ENCODE data around the gene LMF1.
A peak's percentile ranks its signal among the peaks of the same experiment; 100 is the strongest.
"Not testable (repeated sequence)": the region's sequence is repeated elsewhere in the genome, so short reads cannot be mapped to it uniquely, and the experiment has no call there.

Gene LMF1

DNA sequence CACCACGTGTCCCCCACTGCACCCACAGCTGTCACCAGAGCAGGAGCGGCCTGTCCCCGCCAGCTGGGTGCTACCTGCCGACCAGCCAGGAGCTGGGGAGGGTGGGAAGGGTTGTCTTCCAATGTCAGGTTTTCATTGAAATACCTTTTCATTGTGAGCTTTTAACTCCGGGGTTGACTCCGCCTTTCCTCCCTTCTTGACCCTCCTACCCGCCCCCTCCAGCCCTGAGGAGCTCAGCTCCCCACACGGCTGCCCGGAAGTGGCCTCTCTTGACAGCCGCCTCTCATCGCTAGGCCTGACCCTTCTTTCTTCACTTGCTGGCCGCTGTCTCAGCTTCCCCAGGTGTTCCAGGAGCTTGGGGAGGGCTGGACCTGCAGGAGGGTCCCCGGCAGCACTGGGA, 149.0 kb downstream of the LMF1 start:
- no peak for DNase-seq

DNA sequence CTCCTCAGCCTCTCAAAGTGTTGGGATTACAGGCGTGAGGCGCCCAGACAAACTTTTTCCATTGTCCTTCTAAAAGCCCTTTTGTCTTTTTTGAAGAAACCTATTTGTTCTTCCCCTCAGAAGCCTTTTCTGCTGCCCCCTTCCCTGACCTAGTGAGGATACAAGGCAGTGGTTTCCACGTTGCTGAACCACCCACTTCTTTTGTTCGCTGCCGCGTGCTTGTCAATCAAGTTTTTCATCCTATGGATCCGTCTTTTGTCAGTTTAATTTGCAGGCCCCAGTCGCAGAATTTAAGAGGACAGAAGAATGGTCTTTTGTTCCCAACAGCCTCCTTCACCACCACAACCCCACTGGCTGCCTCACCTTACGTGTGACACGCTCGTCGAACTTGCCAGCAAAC, 150.0 kb downstream of the LMF1 start:
- DNase-seq = no peak

DNA sequence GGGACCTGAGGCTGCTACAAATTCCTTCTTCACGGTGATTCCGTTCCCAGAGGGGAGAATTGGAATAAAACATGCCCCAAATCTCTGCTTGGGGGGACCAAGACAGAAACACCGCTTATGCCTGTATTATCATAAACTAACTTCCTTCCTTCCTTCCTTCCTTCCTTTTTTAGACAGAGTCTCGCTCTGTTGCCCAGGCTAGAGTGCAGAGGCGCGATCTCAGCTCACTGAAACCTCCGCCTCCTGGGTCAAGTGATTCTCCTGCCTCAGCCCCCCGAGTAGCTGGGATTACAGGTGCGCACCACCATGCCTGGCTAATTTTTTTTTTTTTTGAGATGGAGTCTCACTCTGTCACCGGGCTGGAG, 150.8 kb downstream of the LMF1 start:
- not testable (repeated sequence) for DNase-seq

DNA sequence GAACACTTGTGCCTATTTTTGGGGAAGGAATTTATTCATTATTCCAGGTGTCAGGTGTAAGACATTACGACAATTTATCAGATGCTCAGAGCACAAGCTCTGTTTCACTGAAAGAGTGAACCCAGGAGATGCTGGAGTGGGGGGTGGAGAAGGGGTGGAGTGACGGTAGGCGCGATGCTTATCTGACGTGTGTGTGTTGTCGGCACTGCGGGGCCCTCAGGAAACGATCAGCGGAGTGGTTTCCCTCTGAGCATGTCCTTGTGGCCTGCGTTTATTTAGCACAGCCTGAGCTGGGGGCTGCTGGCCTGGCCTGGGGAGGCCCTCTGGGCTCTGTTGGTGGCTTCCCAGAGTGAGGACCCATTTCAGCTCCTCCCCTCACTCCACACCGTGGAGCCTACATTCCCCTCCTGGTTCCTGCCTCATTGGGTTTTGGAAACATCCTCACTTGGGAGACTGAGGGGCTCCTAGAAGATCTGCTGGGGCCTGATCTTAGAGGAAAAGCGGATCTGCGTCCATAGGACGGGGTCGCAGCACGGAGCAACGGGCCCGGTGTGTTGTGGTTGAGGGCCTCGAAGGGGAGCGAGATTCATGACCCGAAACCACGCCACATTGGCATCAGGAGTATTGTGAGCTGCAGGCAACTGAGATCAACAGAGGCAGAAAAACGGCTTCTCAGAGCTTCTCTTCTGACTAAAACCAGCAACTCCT, 151.3 kb downstream of the LMF1 start:
- no peak for DNase-seq

DNA sequence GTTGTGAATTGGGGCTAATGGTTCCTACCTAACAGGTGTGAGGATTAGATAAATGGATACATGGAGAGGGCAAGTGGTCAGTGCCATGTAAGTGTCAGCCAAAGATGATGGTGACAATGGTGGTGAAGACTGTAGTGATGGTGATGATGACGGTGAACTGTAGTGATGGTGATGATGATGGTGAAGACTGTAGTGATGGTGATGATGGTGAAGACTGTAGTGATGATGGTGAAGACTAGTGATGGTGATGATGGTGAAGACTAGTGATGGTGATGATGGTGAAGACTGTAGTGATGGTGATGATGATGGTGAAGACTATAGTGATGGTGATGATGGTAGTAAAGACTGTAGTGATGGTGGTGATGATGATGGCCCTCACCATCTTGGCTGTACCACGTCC, 152.2 kb downstream of the LMF1 start:
- no peak for DNase-seq

DNA sequence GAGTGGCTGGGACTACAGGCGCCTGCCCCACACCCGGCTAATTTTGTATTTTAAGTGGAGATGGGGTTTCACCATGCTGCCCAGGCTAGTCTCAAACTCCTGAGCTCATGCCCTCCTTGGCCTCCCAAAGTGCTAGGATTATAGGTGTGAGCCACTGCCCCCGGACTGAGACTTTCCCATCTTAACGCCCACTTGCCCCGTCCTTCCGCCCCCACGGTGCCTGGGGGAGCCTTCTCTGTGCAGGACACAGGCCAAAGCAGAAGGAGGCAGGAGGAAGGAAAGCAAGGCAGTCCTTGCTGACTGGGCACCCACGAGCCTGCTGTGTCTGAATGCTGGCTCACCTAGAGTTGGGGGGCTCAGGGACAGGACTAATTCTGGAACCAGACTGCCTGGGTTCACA, 152.7 kb downstream of the LMF1 start:
- DNase-seq = no peak

DNA sequence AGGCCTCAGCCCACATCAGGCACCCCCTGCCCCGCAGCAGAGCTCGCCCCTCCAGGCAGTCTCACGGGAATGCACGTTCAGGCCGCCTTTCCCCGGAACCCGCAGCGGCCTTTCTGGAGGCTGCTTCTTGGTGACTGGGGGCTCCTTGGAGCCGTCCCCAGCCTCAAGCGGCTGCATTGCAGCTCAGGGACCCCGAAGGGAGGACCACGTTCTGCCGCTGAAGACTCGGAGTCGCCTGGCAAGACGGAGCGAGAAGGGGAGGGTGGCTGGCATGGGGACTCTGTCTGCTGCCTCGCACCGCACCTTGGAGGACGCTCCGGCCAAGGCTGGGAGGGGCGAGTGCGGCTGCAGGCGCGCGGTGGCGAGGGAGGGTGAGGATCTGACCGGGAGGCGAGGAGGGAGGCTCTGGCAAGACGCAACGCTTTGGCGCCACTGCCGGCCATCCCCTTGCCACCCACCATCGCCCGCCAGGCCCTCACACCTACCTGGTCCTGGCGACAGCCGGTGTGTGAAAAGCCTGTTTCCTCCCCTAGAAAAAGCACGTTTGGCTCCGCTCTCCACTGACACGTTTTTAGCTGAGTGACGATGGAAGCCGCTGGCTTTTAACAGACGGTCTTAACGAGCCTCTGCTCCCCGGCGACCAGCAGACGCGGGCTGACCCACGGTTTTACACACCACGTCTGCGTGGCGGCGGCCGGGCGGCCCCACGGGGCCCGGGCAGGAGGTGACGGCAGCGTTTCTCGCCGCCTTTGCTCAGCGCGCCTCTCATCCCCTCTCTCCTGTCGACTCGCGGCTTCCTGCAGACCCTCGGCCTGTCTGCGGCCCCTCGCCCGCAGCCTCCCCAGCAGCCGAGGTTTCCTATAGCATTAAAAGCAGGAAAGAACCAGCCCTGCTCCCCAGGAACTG, 153.5 kb downstream of the LMF1 start:
- no peak for DNase-seq

DNA sequence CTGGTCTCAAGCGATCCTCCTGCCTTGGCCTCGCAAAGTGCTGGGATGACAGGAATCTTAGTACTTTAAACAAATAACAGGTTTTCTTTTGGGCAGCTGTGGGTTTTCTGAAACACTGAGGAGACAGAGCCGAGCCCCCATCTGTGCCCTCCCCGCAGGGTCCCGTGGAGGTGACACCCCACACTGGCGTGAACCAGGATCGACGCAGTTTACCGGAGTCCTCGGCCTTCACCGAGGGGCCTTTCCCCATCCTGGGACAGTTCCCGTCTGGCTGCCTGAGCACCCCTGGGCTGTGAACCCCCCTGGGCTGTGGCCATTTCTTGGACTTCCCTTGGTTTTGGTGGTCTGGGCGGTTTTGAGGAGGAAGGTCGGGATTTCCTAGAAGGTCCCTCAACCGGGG, 154.9 kb downstream of the LMF1 start:
- DNase-seq = no peak

DNA sequence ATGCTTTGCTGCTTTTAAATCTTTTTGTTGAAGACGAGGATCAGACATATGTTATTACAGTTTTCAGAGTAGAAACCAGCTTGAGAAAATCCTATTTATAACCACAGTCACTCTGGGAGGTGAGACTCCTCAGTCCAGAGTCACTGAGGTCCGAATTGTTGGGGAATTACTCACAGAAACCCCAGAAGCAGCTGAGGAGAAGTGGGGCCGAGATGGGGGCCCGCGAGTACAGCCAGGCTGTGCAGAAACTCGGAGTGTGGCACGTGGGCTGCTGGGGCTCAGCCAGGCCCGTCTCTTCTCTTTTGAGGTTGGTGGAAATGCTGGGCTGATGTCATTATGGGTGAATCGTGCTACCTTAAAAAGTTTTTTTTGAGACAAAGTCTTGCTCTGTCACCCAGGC, 155.8 kb downstream of the LMF1 start:
- DNase-seq = no peak

DNA sequence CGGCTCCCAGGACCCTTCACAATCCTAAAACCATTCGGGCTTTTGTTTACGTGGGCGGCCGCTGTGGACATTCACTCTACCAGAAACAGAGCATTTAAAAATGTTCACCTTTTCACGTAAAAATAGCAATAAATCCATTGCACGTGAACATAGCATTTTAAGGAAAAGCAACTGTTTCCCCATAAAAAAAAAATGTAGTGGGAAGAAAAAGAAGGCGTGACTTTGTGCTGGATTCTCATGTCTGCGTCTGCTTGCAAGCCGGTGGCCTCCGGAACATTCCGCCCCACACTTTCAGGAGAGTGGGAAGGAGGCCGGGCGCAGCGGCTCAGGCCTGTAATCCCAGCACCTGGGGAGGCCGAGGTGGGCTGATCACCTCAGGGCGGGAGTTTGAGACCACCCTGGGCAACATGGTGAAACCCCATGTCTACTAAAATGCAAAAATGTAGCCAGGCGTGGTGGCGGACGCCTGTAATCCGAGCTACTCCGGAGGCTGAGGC, 156.8 kb downstream of the LMF1 start:
- no peak for DNase-seq

DNA sequence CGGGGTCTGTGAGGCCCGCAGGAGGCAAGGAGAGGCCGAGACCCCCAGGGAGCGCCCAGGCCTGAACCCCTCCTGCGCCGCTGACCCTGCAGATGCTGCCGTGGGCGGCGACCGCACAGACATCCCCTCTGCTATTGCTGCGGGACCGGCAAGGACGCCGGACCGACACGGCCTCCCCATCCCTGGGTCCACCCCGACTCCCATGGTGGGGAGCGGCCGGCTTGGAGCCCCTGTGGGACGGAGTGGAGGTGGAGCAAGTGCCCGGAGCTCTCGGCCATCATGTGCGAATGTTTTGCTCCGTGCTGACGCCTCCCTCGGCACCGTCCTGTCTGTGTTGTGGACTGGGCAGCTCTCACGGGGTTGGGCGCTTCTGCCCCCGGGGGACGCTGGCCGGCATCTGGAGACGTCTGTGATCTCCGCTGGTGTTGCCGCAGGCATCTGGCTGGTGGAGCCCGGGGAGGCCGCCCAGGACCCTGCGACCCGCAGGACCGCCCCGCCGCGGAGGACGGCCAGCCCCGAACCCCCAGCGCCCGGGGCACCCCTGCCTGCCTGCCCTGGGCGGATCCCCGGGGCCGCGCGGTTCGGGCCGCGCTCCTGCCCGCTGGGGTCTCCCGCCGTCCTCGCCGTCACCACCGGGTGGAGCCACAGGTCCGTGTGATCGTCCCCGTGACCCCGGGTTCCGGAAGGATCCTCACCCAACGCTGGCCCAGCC, 157.4 kb downstream of the LMF1 start:
- DNase-seq = no peak

DNA sequence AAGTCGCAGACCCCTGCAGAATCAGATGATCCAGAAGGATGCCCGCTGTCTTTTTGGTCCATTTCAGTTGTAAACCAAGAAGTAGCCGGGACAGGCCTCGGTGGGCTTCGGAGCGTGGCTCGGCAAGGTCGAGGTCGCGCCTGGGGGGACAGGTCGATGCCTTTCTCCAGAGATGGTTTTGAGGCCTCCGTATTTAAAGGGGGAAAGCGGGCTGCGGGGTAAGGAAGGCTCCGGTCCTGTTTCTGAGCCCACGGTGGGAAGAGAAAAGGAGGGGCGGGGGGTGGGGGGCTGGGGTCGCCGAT, 162.7 kb downstream of the LMF1 start:
- DNase-seq = no peak

DNA sequence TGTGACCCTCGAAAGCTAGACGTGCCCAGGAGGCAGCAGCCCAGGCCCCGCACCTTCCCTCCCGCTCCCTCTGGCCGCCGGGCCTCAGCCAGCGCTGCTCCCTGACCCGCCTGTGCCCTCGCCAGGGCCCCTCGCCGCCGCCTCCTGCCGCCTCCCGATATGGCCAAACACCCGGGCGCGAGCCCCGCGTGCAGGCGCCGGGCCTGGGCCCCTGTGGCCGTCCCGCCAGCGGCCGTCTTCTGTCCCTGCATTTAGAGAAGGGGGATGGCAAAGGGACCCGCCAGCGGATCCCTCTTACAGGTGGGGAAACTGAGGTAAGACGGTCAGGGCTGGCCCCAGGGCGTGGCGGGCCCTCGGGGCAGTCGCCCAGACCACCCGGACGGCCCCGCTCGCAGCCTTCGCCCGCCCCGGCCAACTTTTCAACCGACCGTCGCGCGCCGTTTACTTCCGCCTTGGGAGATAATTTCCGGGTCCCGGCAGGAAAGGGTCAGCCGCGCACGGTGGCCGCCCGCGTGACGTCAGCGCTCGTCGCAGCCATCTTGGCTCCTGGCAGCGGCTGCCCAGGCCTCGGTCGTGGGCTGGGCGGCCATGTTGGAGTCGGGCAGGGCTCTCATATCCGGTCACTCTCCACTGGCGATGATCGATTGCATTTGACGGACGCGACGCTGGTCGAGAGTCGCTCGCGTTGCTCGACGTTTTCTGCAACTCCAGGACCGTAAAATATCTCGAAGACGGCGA, 163.3 kb downstream of the LMF1 start:
- peak; percentile 64 for DNase-seq

DNA sequence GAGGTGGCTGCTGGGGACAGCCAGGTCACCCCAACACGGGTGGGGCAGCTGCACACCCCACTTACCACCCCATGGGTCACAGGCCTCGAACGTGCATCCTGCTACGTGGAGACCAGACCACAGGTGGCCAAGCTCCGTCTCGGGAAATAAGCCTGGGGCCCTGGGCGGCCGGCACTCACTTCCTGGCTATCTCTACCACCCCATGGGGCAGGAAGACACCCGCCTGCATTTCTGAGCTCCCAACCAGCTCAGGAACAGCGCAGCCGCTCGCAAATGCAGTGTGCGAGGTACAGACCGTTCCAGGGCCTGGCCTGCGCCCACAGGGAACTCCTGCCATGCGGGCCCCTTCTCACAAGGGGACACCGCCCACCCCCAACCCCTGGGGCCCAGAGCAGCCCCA, 165.3 kb downstream of the LMF1 start:
- no peak for DNase-seq

DNA sequence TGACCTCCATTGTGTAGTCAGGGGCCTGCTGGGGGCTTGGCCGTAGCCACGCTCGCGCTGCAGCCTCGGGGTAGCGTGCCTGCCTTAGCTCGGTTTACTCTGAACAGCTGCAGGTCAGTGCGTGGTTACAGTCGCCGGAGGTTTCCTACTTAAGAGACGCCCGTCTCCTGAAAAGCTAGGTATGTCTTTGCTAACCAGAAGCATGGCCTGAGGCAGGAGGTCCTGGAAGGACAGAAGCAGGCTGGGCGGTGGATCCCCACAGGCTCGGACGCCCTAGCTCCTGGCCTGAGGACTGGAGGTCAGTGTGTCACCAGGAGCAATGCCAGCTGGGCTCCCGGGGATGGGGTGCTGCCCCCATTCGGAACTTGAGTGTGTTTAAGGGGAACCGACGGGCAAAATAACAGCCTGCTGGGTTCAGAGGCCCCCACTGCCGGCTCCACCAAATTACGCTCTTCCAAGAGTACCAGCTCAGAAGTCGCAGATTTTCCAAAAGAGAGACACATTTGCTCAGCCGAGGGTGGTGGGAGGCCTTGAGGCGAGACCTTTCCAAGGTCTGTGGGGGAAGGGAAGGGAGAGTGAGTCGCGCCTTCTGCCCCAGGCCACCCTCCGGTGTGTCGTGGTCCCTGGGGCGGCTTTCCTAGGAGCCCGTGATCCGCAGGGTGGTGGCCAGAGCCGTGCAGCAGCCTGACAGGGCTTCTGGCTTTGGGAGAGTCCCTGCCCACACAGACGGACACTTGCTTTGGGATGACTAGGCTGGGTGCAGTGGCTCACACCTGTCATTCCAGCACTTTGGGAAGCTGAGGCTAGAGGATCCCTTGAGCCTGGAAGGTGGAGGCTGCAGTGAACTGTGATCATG, 166.4 kb downstream of the LMF1 start:
- DNase-seq = no peak

DNA sequence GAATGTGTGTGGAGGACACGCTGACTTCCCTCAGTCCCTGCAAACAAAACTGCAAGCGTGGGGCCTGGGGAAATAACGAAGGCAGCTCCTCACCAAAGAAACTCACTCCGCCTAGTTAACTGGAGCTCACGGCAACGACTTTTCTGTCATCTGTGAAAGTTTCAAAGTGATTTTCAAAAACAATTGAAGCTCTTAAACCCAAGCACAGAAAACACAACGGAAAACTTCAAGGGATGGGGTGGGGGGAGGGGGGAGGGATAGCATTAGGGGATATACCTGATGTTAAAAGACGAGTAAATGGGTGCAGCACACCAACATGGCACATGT, 167.1 kb downstream of the LMF1 start:
- no peak for DNase-seq
